Liver (tissue), 3 donors: Measurements from ENCODE around the gene DHRS7.

ENCODE experiments used
- CTCF ChIP-seq: fragments of 150-350 bp; IDR thresholded peaks from 2 replicates; pipeline ENCODE4 v1.5.1; 2017; ENCODE audit warnings: improper control_type of control experiment, low read depth, low read length; ENCODE audit not compliant: missing input control
- GABPA ChIP-seq, 2 donors: IDR thresholded peaks in 1 of 2; conservative IDR thresholded peaks in 1 of 2; 2 replicates each; pipeline ENCODE4 v1.6.1; 2016; ENCODE audit warnings: antibody characterized with exemption in 2 of 2, mild to moderate bottlenecking in 1 of 2, moderate library complexity in 1 of 2
- RAD21 ChIP-seq, 2 donors: IDR thresholded peaks; 2 replicates each; pipeline ENCODE4 v1.6.1; 2016; ENCODE audit warnings: antibody characterized with exemption in 2 of 2, mild to moderate bottlenecking in 2 of 2
- YY1 ChIP-seq: IDR thresholded peaks from 2 replicates; pipeline ENCODE4 v1.6.1; 2016; ENCODE audit warnings: antibody characterized with exemption, mild to moderate bottlenecking
- donor health status: healthy.
- donor health status: healthy.

- TF ChIP-seq CTCF, result no peak
- no peak for TF ChIP-seq YY1
- TF ChIP-seq RAD21 (IDR thresholded peaks at IDR 0.05), result no peak
- no peak for TF ChIP-seq GABPA (IDR thresholded peaks at IDR 0.05 in 1 of 2, conservative IDR thresholded peaks at IDR 0.05 in 1 of 2)
These were observed 57.7 kb downstream of the DHRS7 start for GRCh38 chr14:60107477-60107876.
